H1 (cell line): ENCODE data around the gene ARID4B. TPM values are rescaled to one million over a fixed set of nuclear protein-coding genes. Genes with fewer than 3 reads are reported as not detected.

Experiments
- CTCF ChIA-PET: fragments of 300-600 bp; sonication (Branson Sonifier 250); formaldehyde crosslinking; loops from one replicate; lab custom pipeline; 2021; ENCODE audit not compliant: partially characterized antibody; lab: Charles Lee
- POLR2A ChIA-PET: fragments of 300-600 bp; sonication (Branson Sonifier 250); formaldehyde crosslinking; loops from one replicate; lab custom pipeline; 2021; ENCODE audit warnings: inconsistent platforms; ENCODE audit not compliant: partially characterized antibody; lab: Charles Lee
- DNase-seq, 2 experiments: peaks; one replicate each; pipeline versions ENCODE4 v3.0.0 to v3.0.0-alpha.2; 2010 to 2022; ENCODE audit warnings: low spot score in 2 of 2, low read depth in 1 of 2, mixed read lengths in 1 of 2
- FAIRE-seq: peaks from 2 replicates; lab custom pipeline; 2011; peaks lifted over from hg19 to GRCh38; lab: Jason Lieb, UNC
- H2AFZ ChIP-seq: 2 replicates; pipeline ENCODE4 v1.8.1; 2012; ENCODE audit warnings: low read length, inconsistent platforms
- H2AK5ac ChIP-seq: 2 replicates; pipeline ENCODE4 v1.6.1; 2013; ENCODE audit warnings: low read depth, low read length
- H2BK120ac ChIP-seq: replicated peaks from 2 replicates; pipeline ENCODE3; 2013; ENCODE audit warnings: low read depth, low read length, inconsistent platforms
- H2BK12ac ChIP-seq: 2 replicates; pipeline ENCODE4 v1.6.1; 2013; ENCODE audit warnings: low read depth, low read length
- H2BK15ac ChIP-seq: 2 replicates; pipeline ENCODE4 v1.6.1; 2013; ENCODE audit warnings: low read length
- H2BK20ac ChIP-seq: 2 replicates; pipeline ENCODE4 v1.6.1; 2013; ENCODE audit warnings: low read length
- H2BK5ac ChIP-seq: 2 replicates; pipeline ENCODE4 v1.6.1; 2013; ENCODE audit warnings: low read depth, low read length
- H3K14ac ChIP-seq: 2 replicates; pipeline ENCODE4 v1.6.1; 2013; ENCODE audit warnings: inconsistent platforms; ENCODE audit not compliant: insufficient read length
- H3K18ac ChIP-seq: 2 replicates; pipeline ENCODE4 v1.6.1; 2013; ENCODE audit warnings: low read length; ENCODE audit errors: extremely low read depth
- H3K23ac ChIP-seq: 2 replicates; pipeline ENCODE4 v1.6.1; 2013; ENCODE audit warnings: inconsistent platforms; ENCODE audit not compliant: insufficient read length
- H3K23me2 ChIP-seq: 2 replicates; pipeline ENCODE4 v1.6.1; 2013; ENCODE audit warnings: low read depth, low read length
- H3K27ac ChIP-seq: 2 replicates; pipeline ENCODE4 v1.6.1; 2011; ENCODE audit warnings: low read depth, low read length, inconsistent platforms
- H3K27me3 ChIP-seq, 4 experiments: replicated peaks in 1 of 4; 1 replicate in 1 of 4; 2 replicates in 3 of 4; pipeline versions ENCODE4 v1.6.1 to v1.8.1; 2011 to 2013; ENCODE audit warnings: low read length in 3 of 4, mild to moderate bottlenecking in 3 of 4, inconsistent platforms in 2 of 4, mixed read lengths in 2 of 4, moderate library complexity in 1 of 4; ENCODE audit not compliant: control insufficient read depth in 3 of 4, insufficient read depth in 3 of 4; ENCODE audit errors: extremely low read depth in 1 of 4
- H3K36me3 ChIP-seq, 4 experiments: 2 replicates each; pipeline versions ENCODE4 v1.6.1 to v1.8.1; 2011 to 2013; ENCODE audit warnings: mild to moderate bottlenecking in 4 of 4, low read length in 3 of 4, moderate library complexity in 2 of 4, control low read depth in 1 of 4, inconsistent platforms in 1 of 4; ENCODE audit not compliant: insufficient read depth in 4 of 4, control insufficient read depth in 2 of 4
- H3K4ac ChIP-seq: replicated peaks from 2 replicates; pipeline ENCODE3; 2013; ENCODE audit warnings: low read length, low read depth, mixed read lengths, inconsistent platforms; ENCODE audit not compliant: insufficient read length
- H3K4me1 ChIP-seq, 4 experiments: replicated peaks in 1 of 4; 1 replicate in 1 of 4; 2 replicates in 3 of 4; pipeline versions ENCODE4 v1.6.1 to v1.8.1; 2011 to 2013; ENCODE audit warnings: low read length in 3 of 4, inconsistent platforms in 2 of 4, mixed read lengths in 1 of 4; ENCODE audit not compliant: insufficient read depth in 4 of 4, control insufficient read depth in 3 of 4
- H3K4me2 ChIP-seq, 2 experiments: 2 replicates each; pipeline versions ENCODE4 v1.6.1 to v1.8.1; 2011 to 2013; ENCODE audit warnings: low read depth in 2 of 2, low read length in 2 of 2, control low read depth in 1 of 2, inconsistent platforms in 1 of 2, mild to moderate bottlenecking in 1 of 2; ENCODE audit not compliant: insufficient read depth in 1 of 2
- H3K4me3 ChIP-seq, 4 experiments: fragments of 200-600, 300-600 bp in 1 of 4; sonication (generic), shearing (Covaris generic), sonication (Bioruptor Twin) in 1 of 4; 2 replicates each; pipeline versions ENCODE4 v1.5.1 to v1.8.1; 2011 to 2016; ENCODE audit warnings: low read length in 4 of 4, low read depth in 3 of 4, control low read depth in 2 of 4, inconsistent platforms in 2 of 4, mild to moderate bottlenecking in 2 of 4, mixed read lengths in 1 of 4, moderate library complexity in 1 of 4; ENCODE audit not compliant: insufficient read depth in 2 of 4; ENCODE audit errors: extremely low read depth in 1 of 4
- H3K56ac ChIP-seq: replicated peaks from 2 replicates; pipeline ENCODE3; 2013; ENCODE audit warnings: low read depth, mild to moderate bottlenecking, mixed read lengths, low read length, inconsistent platforms; ENCODE audit not compliant: insufficient read length
- H3K79me1 ChIP-seq: 2 replicates; pipeline ENCODE4 v1.6.1; 2013; ENCODE audit warnings: low read depth, low read length, control low read depth
- H3K79me2 ChIP-seq, 2 experiments: 2 replicates each; pipeline versions ENCODE4 v1.6.1 to v1.8.1; 2012 to 2013; ENCODE audit warnings: low read length in 2 of 2, mild to moderate bottlenecking in 2 of 2, inconsistent platforms in 1 of 2; ENCODE audit not compliant: insufficient read depth in 2 of 2, control insufficient read depth in 1 of 2
- H3K9ac ChIP-seq, 4 experiments: replicated peaks in 1 of 4; 1 replicate in 1 of 4; 2 replicates in 3 of 4; pipeline versions ENCODE4 v1.6.1 to v1.8.1; 2011 to 2013; ENCODE audit warnings: low read depth in 3 of 4, low read length in 3 of 4, control low read depth in 2 of 4, mild to moderate bottlenecking in 2 of 4, moderate library complexity in 2 of 4, inconsistent platforms in 1 of 4; ENCODE audit errors: extremely low read depth in 1 of 4
- H3K9me3 ChIP-seq, 2 experiments: 2 replicates each; pipeline versions ENCODE4 v1.6.1 to v1.8.1; 2012 to 2013; ENCODE audit warnings: mild to moderate bottlenecking in 2 of 2, moderate library complexity in 2 of 2, control low read depth in 1 of 2, inconsistent platforms in 1 of 2, low read depth in 1 of 2, low read length in 1 of 2, mixed read lengths in 1 of 2; ENCODE audit not compliant: insufficient read depth in 2 of 2
- H4K20me1 ChIP-seq, 2 experiments: replicated peaks in 1 of 2; 2 replicates each; pipeline versions ENCODE3 to v1.8.1; 2011 to 2013; ENCODE audit warnings: inconsistent platforms in 2 of 2, low read length in 2 of 2, mild to moderate bottlenecking in 1 of 2; ENCODE audit not compliant: insufficient read depth in 2 of 2, control insufficient read depth in 1 of 2
- H4K5ac ChIP-seq: 2 replicates; pipeline ENCODE4 v1.6.1; 2013; ENCODE audit warnings: low read length, low read depth, mixed read lengths, inconsistent platforms; ENCODE audit not compliant: insufficient read length
- H4K8ac ChIP-seq: 2 replicates; pipeline ENCODE4 v1.8.0; 2013; ENCODE audit warnings: mild to moderate bottlenecking, moderate library complexity, low read length, inconsistent platforms; ENCODE audit not compliant: insufficient read depth; ENCODE audit errors: extremely low read depth
- H4K91ac ChIP-seq: replicated peaks from 2 replicates; pipeline ENCODE3; 2013; ENCODE audit warnings: low read length, mixed read lengths, inconsistent platforms; ENCODE audit not compliant: insufficient read length
- CTBP2 ChIP-seq: IDR thresholded peaks from 2 replicates; pipeline ENCODE4 v1.7.0; 2011; ENCODE audit warnings: borderline replicate concordance, mild to moderate bottlenecking, moderate library complexity, mixed read lengths, low read length; ENCODE audit not compliant: insufficient read depth, insufficient read length
- HDAC2 ChIP-seq, 2 experiments: fragments of 300-600 bp in 1 of 2; sonication (generic) in 1 of 2; IDR thresholded peaks; 2 replicates each; pipeline ENCODE4 v1.6.1; 2011 to 2012; ENCODE audit warnings: low read depth in 2 of 2, low read length in 2 of 2, mild to moderate bottlenecking in 2 of 2, moderate library complexity in 2 of 2, borderline replicate concordance in 1 of 2, inconsistent platforms in 1 of 2
- KDM1A ChIP-seq: fragments of 200-600, 300-600 bp; sonication (generic); IDR thresholded peaks from 2 replicates; pipeline ENCODE4 v1.7.1; 2016; ENCODE audit warnings: mild to moderate bottlenecking, low read length, borderline replicate concordance
- KDM4A ChIP-seq: IDR thresholded peaks from one replicate; pipeline ENCODE4 v1.7.1; 2012; ENCODE audit warnings: low read depth, mild to moderate bottlenecking, moderate library complexity, low read length, inconsistent platforms; ENCODE audit not compliant: severe bottlenecking
- MAX ChIP-seq: IDR thresholded peaks from 2 replicates; pipeline ENCODE4 v1.6.1; 2012; ENCODE audit warnings: inconsistent platforms
- NANOG ChIP-seq: IDR thresholded peaks from 2 replicates; pipeline ENCODE4 v1.6.1; 2011; ENCODE audit warnings: low read length, low read depth, mild to moderate bottlenecking, inconsistent platforms; ENCODE audit not compliant: insufficient read depth, poor library complexity, severe bottlenecking
- NRF1 ChIP-seq: IDR thresholded peaks from 2 replicates; pipeline ENCODE4 v1.6.1; 2011; ENCODE audit warnings: mild to moderate bottlenecking, low read depth, low read length, improper control_type of control experiment
- SIX5 ChIP-seq: IDR thresholded peaks from 2 replicates; pipeline ENCODE4 v1.6.1; 2011; ENCODE audit warnings: mild to moderate bottlenecking, low read depth, low read length
- TAF1 ChIP-seq: IDR thresholded peaks from 2 replicates; pipeline ENCODE4 v1.6.1; 2011; ENCODE audit warnings: mild to moderate bottlenecking, low read depth, low read length
- YY1 ChIP-seq: IDR thresholded peaks from 2 replicates; pipeline ENCODE4 v1.6.1; 2011; ENCODE audit warnings: low read depth, mild to moderate bottlenecking, low read length
- WGBS, 2 experiments: shearing (Covaris generic) in 1 of 2; methylation state at CpG; one replicate each; pipeline versions ENCODE4 v1.1.6 to v1.1.7; 2013 to 2015; ENCODE audit warnings: low lambda C conversion rate in 2 of 2, mixed read lengths in 2 of 2, inconsistent platforms in 1 of 2, low coverage in 1 of 2, missing lambda C conversion rate in 1 of 2; ENCODE audit not compliant: insufficient replicate concordance in 2 of 2, insufficient coverage in 1 of 2, insufficient read length in 1 of 2; ENCODE audit errors: extremely low coverage in 1 of 2, missing lambda C conversion rate in 1 of 2; 5-methylcytosine and 5-hydroxymethylcytosine counted together
- polyA plus RNA-seq, 7 experiments: library from polyadenylated mRNA; depleted of rRNA in 3 of 7; stranded (reverse) in 5 of 7; unstranded in 2 of 7; fragments of >200 nt in 5 of 7; fragments of 200-250 nt in 2 of 7; gene quantifications; 1 replicate in 5 of 7; 2 replicates in 1 of 7; 4 replicates in 1 of 7; pipeline versions ENCODE4 v1.2.1 to v1.2.3, GENCODE V29; 2011 to 2013; ENCODE audit warnings: missing spikeins in 2 of 7, mixed read lengths in 2 of 7
- total RNA-seq: library from RNA; stranded (reverse); fragmentation: NEBNext Ultra II Directional; extraction: Animal tissue kit (Norgen Biotek cat#: 25700); gene quantifications from 2 replicates; pipeline ENCODE4 v1.2.1, GENCODE V29; 2021

The ARID4B gene
- total and polyA plus RNA-seq, 2 of the 8 experiments (the other 6 are each of a cell fraction or from before 2014, with no cell fraction given), result 5.1 to 28.8 TPM

GRCh38 chr1:235351898-235352297, 23.9 kb upstream of the ARID4B start:
- no peak overlapping the region for H3K4me3 ChIP-seq
- H3K23me2 ChIP-seq, result no peaks in the 10 kb centered on the region; the same call in 1 of the 2 replicates
- DNase-seq (no peak), FAIRE-seq (no peak)
- no peak overlapping the region for H3K18ac ChIP-seq
- no peak overlapping the region for H2BK120ac ChIP-seq
- no peak overlapping the region for H4K5ac ChIP-seq
- no peaks in the 10 kb centered on the region for H3K36me3 ChIP-seq
- no peak overlapping the region for H4K91ac ChIP-seq
- H2AFZ ChIP-seq, result no peak overlapping the region
- no peak overlapping the region for H2AK5ac ChIP-seq
- H2BK15ac ChIP-seq, result no peak overlapping the region
- no peak overlapping the region for H3K23ac ChIP-seq
- no peaks in the 10 kb centered on the region for H3K79me2 ChIP-seq
- H4K8ac ChIP-seq, result no peak overlapping the region
- 91% methylated on average over 3 of the region's 3 CpGs; no CpG with 5 or more reads in 1 of the 2 experiments for WGBS, 2 experiments
- no peak overlapping the region for H3K9ac ChIP-seq
- ChIA-PET CTCF (no interaction called here), POLR2A (interaction anchor here (1.3 kb wide), 1 partner anchor 23 kb away, joined by 4 read pairs; the partner anchor contains the start of gene GGPS1)
- no peaks in the 10 kb centered on the region for H4K20me1 ChIP-seq
- no peaks in the 10 kb centered on the region; the same call in 1 of the 2 replicates for H3K79me1 ChIP-seq
- H3K4ac ChIP-seq, result no peak overlapping the region
- no peak overlapping the region for H3K27ac ChIP-seq
- TF ChIP-seq NRF1 (no peak), MAX (no peak), SIX5 (no peak), HDAC2 (IDR thresholded peaks at IDR 0.05; ENCODE audit: borderline replicate concordance in 1 of 2, low read depth in 2 of 2, low read length in 2 of 2) (no peak), KDM4A (no peak), TAF1 (no peak), KDM1A (no peak), CTBP2 (no peak), NANOG (no peak), YY1 (no peak)
- H3K56ac ChIP-seq, result no peak overlapping the region
- H2BK20ac ChIP-seq, result no peak overlapping the region
- H3K4me2 ChIP-seq, result no peak overlapping the region
- no peaks in the 10 kb centered on the region for H3K9me3 ChIP-seq
- H3K4me1 ChIP-seq, result no peaks in the 10 kb centered on the region
- H3K14ac ChIP-seq, result no peak overlapping the region
- no peak overlapping the region for H2BK12ac ChIP-seq
- no peaks in the 10 kb centered on the region for H3K27me3 ChIP-seq
- no peak overlapping the region for H2BK5ac ChIP-seq
